ENCODE results near the gene PPM1H.

PPM1H gene

DNA sequence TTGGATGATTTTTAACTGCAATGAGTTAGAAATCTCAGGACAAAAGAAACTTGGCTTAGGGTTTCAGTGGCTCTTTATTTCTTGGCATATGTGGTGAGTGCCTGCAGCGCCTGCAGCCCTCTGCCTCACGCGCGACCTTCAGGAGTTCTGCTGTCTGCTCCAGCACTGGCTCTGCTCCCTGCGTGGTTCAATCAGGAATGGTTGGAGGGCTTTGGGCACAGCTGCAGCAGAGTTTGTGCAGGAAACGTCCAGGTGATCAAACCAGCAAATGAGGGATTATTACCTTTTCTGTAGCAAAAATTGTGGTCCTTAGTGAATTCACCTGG lies 19.8 kb downstream of the PPM1H start:
- H3K4me3 ChIP-seq (ENCODE audit: low read length) = no peak overlapping the region
- no peak for DNase-seq (ENCODE audit: low read depth)
- TF ChIP-seq, protein P1, sequence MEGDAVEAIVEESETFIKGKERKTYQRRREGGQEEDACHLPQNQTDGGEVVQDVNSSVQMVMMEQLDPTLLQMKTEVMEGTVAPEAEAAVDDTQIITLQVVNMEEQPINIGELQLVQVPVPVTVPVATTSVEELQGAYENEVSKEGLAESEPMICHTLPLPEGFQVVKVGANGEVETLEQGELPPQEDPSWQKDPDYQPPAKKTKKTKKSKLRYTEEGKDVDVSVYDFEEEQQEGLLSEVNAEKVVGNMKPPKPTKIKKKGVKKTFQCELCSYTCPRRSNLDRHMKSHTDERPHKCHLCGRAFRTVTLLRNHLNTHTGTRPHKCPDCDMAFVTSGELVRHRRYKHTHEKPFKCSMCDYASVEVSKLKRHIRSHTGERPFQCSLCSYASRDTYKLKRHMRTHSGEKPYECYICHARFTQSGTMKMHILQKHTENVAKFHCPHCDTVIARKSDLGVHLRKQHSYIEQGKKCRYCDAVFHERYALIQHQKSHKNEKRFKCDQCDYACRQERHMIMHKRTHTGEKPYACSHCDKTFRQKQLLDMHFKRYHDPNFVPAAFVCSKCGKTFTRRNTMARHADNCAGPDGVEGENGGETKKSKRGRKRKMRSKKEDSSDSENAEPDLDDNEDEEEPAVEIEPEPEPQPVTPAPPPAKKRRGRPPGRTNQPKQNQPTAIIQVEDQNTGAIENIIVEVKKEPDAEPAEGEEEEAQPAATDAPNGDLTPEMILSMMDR (conservative IDR thresholded peaks at IDR 0.05; ENCODE audit: low read depth, low read length) = no peak

DNA sequence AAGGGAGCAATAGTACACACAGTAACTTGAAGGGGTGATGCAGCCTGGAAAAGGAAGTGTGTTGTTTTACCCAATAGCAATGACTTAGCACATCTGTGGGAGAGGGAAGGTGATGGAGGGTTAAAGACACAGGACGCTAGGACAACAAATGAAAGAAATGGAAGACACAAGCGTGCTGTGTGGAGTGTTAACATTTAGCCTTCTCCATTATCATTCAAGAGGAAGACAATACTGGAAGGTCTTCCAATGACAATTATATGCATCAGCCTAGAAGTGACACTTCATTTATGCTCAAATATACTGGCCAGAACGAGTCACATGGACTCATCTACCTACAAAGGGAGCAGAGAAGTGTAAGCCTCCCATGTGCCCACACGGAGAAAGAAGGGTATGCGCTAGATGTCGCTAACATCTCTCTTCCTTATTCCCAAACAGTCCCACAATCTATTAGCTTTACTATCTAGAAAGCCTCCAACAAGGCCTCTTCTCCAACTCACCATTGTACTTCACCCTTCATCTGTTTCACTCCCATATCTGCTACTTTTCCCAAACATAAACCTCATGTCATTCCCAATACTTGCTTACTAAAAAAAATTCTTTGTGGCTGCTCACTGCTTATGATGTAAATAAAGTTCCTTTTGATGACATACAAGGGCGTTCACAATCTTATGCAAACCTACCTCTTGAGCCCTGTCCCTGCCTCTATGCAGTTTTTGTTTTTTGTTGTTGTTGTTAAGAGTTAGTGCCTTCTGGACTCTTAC lies 20.3 kb downstream of the PPM1H start:
- H3K4me3 ChIP-seq (ENCODE audit: low read length) = no peak overlapping the region
- DNase-seq (ENCODE audit: low read depth) = no peak
- TF ChIP-seq, protein P1 (conservative IDR thresholded peaks at IDR 0.05; ENCODE audit: low read depth, low read length) = no peak

DNA sequence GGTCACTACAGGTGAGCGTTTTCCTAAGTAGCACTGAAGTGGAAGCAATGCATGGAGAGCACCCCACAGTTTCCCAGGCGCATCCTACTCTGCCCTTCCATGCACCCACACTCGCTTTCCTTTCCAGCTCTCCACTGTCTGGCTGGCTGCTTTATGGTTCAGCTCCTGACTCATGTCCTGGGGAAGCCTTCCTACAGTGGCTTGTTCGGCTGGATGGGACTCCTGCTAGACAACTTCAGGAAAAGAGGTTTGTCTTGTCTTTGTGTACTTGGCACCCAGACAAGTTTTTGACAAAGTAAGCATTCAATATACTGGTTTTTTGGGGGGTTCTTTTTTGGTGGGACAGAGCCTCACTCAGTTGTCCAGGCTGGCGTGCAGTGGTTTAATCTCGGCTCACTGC lies 21.6 kb downstream of the PPM1H start:
- no peak for DNase-seq (ENCODE audit: low read depth)
- TF ChIP-seq, protein P1 (conservative IDR thresholded peaks at IDR 0.05; ENCODE audit: low read depth, low read length) = no peak
- no peak overlapping the region for H3K4me3 ChIP-seq (ENCODE audit: low read length)

DNA sequence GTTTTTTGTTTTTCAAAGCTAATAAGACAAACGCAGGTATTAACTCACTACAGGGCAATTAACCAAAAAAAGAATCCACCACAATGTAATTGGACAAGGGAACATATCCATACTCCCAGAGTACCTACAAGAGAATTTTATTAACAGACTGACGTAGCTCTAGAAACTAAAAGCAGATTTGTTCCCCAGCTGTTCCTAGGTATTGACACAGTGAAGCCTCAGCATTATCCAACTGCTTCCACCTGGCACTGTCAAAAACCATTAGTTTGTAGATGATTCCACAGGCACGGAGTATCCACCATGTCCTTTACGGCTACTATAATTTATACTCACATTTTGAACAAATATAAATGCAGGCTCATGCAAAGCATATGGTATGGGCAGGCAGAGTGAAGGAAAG lies 22.3 kb downstream of the PPM1H start:
- DNase-seq (ENCODE audit: low read depth) = no peak
- TF ChIP-seq, protein P1 (conservative IDR thresholded peaks at IDR 0.05; ENCODE audit: low read depth, low read length) = no peak

DNA sequence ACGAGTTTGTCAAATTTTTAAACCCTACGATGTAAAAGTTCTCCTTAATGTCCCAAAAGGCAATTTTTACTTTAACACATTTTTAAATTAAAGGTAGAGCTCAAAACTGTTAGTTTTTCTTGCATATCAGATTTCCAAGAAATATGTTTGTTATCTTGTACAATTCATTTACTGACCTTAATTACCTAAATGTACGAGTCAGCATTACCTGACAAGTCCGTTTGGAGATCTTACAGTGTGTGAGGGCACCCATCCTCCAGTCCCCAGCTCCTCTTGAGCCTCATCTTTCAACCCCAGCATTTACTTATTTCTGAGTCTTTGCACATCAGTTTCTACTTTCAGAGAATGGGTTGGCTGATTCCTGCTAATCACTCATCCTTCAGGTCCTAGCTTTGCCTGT lies 23.7 kb downstream of the PPM1H start:
- TF ChIP-seq, protein P1 (conservative IDR thresholded peaks at IDR 0.05; ENCODE audit: low read depth, low read length) = no peak
- DNase-seq (ENCODE audit: low read depth) = no peak
- no peak overlapping the region for H3K4me3 ChIP-seq (ENCODE audit: low read length)

More for the DNA sequence above, 22.3 kb downstream of the PPM1H start:
- H3K4me3 ChIP-seq (ENCODE audit: low read length) = no peak overlapping the region

DNA sequence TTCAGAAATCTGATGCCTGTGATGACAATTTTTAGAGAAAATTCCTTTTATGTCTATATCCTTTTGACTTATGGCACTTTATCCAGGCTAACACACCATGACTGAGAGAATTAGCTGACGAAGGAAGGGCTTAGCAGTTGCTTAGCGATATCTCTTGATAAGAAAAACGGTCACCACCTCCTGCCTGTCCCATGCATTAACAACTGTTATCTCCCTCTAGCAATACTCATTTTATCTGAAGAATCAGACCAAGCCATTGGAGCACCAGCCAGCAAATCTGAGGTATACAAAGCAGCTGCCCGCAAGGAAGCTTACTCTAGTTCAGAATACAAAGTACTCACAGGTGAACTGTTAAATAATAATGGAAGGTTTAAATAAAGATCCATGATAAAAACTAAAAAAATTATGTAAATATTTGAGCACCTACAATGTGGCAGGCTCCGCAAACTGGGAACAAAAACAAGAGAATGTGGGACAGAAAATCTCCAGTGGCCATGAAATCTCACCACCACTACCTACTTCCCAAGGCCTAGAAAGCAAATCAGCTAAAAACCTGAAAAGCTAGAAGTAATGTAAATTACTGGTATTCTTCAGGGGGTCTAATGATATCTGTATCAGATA lies 24.3 kb downstream of the PPM1H start:
- no peak overlapping the region for H3K4me3 ChIP-seq (ENCODE audit: low read length)
- DNase-seq (ENCODE audit: low read depth) = no peak
- TF ChIP-seq, protein P1 (conservative IDR thresholded peaks at IDR 0.05; ENCODE audit: low read depth, low read length) = no peak

DNA sequence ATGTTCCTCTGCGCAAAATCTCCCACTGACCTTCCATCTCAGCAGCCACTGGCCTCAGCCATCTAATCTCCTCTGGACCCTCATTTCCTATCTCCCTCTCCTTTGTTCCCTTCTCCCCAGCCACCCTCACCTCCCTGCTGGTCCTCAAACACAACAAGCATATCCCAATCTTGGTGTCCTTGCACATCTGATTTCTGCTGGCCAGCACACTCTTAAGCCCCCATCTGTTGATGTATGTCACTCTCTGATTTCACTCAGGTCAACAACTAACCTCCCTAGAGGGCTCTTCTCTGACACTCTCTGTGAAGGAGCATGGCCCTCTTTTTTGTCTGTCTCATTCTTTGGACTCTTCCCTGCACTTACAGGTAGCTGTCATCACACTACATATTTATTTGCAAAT lies 25.6 kb downstream of the PPM1H start:
- DNase-seq (ENCODE audit: low read depth) = no peak
- TF ChIP-seq, protein P1 (conservative IDR thresholded peaks at IDR 0.05; ENCODE audit: low read depth, low read length) = no peak
- no peak overlapping the region for H3K4me3 ChIP-seq (ENCODE audit: low read length)

Measured in retinal pigment epithelial cell (primary cell).